ENCODE measurements around the gene ARHGAP5.

DNA sequence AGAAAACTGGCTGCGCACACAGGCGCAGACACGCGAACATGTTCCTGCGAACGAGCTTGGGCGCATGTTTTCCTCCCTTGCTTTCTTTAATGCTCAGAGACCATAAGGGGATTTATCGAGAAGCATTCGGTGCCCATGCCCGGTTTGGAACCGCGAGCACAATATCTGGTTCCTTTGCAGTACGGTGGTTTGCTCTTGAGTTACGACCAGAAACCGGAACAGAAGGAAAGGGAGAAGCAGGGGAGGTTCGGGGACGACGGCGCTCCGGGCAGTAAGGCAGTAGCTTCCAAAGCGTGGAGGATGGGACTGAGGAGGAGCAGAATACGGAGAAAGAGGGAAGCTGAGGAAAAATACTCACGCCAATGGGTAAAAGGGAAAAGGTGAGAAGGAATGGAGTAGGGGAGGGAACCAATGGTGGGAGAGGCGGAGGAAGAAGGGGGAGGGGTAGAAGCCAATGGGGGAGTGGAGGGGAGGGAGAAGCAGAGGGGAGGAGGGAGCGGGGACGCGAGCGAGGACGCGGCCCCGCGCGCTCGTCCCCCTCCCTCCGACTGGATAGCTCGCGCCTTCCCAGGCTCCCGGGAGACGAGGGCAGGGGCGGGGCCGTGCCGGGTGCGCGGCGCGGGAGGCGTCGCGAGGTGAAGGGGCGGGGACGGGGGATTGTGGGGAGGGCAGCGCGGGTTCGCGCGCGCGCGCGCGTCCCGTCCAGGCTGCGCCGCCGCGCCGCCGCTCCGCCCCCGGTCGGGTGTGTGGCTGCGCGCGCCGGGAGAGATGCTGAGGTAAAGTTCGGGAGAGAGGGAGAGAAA, 625 bp upstream of the ARHGAP5 start:
- TF ChIP-seq, protein P1, sequence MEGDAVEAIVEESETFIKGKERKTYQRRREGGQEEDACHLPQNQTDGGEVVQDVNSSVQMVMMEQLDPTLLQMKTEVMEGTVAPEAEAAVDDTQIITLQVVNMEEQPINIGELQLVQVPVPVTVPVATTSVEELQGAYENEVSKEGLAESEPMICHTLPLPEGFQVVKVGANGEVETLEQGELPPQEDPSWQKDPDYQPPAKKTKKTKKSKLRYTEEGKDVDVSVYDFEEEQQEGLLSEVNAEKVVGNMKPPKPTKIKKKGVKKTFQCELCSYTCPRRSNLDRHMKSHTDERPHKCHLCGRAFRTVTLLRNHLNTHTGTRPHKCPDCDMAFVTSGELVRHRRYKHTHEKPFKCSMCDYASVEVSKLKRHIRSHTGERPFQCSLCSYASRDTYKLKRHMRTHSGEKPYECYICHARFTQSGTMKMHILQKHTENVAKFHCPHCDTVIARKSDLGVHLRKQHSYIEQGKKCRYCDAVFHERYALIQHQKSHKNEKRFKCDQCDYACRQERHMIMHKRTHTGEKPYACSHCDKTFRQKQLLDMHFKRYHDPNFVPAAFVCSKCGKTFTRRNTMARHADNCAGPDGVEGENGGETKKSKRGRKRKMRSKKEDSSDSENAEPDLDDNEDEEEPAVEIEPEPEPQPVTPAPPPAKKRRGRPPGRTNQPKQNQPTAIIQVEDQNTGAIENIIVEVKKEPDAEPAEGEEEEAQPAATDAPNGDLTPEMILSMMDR (IDR thresholded peaks at IDR 0.05): no peak
- TF ChIP-seq POLR2AphosphoS5 (IDR thresholded peaks at IDR 0.05) (peak; percentile 67 to 92 (median 85)), POLR2A (IDR thresholded peaks at IDR 0.05) (peak; percentile 75)

Data from breast epithelium (tissue), 3 donors.